HEK293 (cell line): ENCODE data around the gene MRC2.

Experiments used
- CTCF ChIP-seq: fragments of 450-650 bp; formaldehyde crosslinking; IDR thresholded peaks from 2 replicates; pipeline ENCODE4 v1.5.1; 2016; ENCODE audit warnings: missing biosample characterization, missing genetic modification characterization
- MYNN ChIP-seq: fragments of 450-650 bp; formaldehyde crosslinking; IDR thresholded peaks from 2 replicates; pipeline ENCODE4 v1.5.1; 2016; ENCODE audit warnings: missing biosample characterization, missing genetic modification characterization, borderline replicate concordance
- MZF1 ChIP-seq: fragments of 450-650 bp; formaldehyde crosslinking; IDR thresholded peaks from 2 replicates; pipeline ENCODE4 v1.5.1; 2017; ENCODE audit warnings: missing biosample characterization, missing genetic modification characterization, borderline replicate concordance
- SP2 ChIP-seq: fragments of 450-650 bp; formaldehyde crosslinking; IDR thresholded peaks from 2 replicates; pipeline ENCODE4 v1.5.1; 2016; ENCODE audit warnings: missing biosample characterization, missing genetic modification characterization
- YY1 ChIP-seq: fragments of 450-650 bp; formaldehyde crosslinking; IDR thresholded peaks from 2 replicates; pipeline ENCODE4 v1.5.1; 2018; ENCODE audit warnings: missing biosample characterization, missing genetic modification characterization
- ZBTB1 ChIP-seq: fragments of 450-650 bp; formaldehyde crosslinking; IDR thresholded peaks from 2 replicates; pipeline ENCODE4 v1.5.1; 2016; ENCODE audit warnings: missing biosample characterization, missing genetic modification characterization
- ZBTB48 ChIP-seq: fragments of 450-650 bp; formaldehyde crosslinking; IDR thresholded peaks from 2 replicates; pipeline ENCODE4 v1.5.1; 2016; ENCODE audit warnings: missing biosample characterization, missing genetic modification characterization
- ZNF157 ChIP-seq: fragments of 450-650 bp; formaldehyde crosslinking; IDR thresholded peaks from 2 replicates; pipeline ENCODE4 v1.5.1; 2016; ENCODE audit warnings: missing biosample characterization, missing genetic modification characterization
- ZNF18 ChIP-seq: fragments of 450-650 bp; formaldehyde crosslinking; IDR thresholded peaks from 2 replicates; pipeline ENCODE4 v1.5.1; 2016; ENCODE audit warnings: missing biosample characterization, missing genetic modification characterization
- ZNF292 ChIP-seq: fragments of 450-650 bp; formaldehyde crosslinking; IDR thresholded peaks from 2 replicates; pipeline ENCODE4 v1.5.1; 2016; ENCODE audit warnings: low read depth, missing biosample characterization, missing genetic modification characterization, borderline replicate concordance
- ZNF350 ChIP-seq: fragments of 450-650 bp; formaldehyde crosslinking; IDR thresholded peaks from 2 replicates; pipeline ENCODE4 v1.5.0; 2017; ENCODE audit warnings: missing biosample characterization, mild to moderate bottlenecking, missing genetic modification characterization
- ZNF37A ChIP-seq: fragments of 450-650 bp; IDR thresholded peaks from 2 replicates; pipeline ENCODE4 v1.5.1; 2018; ENCODE audit warnings: missing biosample characterization, missing genetic modification characterization
- ZNF549 ChIP-seq: fragments of 450-650 bp; IDR thresholded peaks from 2 replicates; pipeline ENCODE4 v1.5.1; 2018; ENCODE audit warnings: missing biosample characterization, missing genetic modification characterization, mild to moderate bottlenecking, inconsistent platforms, moderate library complexity

GRCh38 chr17:62724398-62725146 lies 97.1 kb downstream of the MRC2 start:
- TF ChIP-seq CTCF (tag by site-specific recombination) (peak; percentile 22; the same call in 1 of the 2 replicates), ZBTB1 (tag by site-specific recombination) (no peak), ZNF292 (tag by site-specific recombination) (no peak), ZNF18 (tag by site-specific recombination) (no peak), ZNF37A (tag by site-specific recombination) (no peak), MZF1 (tag by site-specific recombination) (no peak), MYNN (no peak), SP2 (tag by site-specific recombination) (no peak), ZNF549 (no peak), YY1 (tag by site-specific recombination) (no peak), ZBTB48 (tag by site-specific recombination) (0 out of 2 replicates have a peak, but pooled peaks have one; percentile 40), ZNF350 (no peak), ZNF157 (no peak)
